NCI-H446 (cell line): Measurements from ENCODE around the gene MET.

Experiments used
- DNase-seq, 2 experiments: peaks; one replicate each; lab custom pipeline; 2025; lab: John Stamatoyannopoulos, UW

The MET gene

DNA sequence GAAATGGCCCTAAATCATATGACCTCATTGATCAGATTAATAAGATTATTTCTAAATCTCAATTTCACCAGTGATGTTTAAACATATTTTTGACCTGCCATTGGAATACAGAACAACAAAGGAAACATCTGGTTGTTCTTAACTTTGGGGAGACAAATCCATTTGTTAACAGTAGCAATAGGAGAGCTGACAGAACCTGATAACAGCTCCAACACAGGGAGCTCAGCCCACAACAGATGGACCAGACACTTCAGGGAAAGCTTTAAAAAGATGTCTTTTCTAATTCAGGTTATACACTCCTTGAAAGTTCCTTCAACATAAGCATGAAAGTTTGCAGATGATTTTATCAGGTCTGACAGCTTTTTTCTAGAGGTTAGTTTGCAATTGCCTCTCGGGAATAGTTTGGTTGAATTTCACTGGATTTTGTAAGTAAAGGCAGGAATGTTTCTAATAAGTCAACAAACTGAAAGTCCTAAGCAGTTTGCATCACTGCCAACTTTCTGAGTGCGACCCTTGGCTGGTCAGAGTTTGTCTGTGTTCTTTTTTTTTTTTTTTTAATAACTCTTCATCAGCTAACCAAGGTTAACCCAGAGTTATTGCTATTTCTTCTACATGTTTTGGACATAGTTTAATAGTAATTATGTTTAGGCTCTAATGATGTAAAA, 6.5 kb upstream of the MET start:
- no peak for DNase-seq

- no peak for DNase-seq
Observed at GRCh38 chr7:116669769-116670168, 2.2 kb upstream of the MET start.

DNA sequence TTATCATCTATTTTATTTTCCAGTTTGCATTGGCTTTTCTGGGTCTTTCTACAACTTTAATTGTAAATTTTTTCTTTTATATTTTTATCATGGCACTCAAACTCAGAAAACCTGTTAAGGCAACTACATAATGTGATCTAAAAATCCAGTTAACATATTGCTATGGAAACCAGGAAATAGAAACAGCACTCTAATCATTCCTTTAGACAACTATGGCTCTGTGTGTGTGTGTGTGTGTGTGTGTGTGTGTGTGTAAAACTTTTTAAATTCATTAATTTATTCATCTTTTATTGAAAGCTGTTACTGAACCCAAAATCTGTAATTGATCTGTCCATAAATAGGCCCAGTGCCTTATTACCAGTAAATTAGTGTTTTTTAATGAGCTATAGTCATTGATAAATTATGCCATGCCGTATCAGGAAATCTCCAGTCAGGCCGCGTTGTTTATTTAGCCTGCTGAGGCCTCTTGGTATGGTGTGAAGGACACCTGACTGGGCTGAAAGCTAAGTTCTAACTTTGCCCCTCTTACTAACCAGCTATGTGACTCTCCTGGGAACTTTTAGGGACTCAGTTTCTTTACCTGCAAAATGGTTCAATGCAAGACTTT, 1.5 kb upstream of the MET start:
- no peak for DNase-seq

DNA sequence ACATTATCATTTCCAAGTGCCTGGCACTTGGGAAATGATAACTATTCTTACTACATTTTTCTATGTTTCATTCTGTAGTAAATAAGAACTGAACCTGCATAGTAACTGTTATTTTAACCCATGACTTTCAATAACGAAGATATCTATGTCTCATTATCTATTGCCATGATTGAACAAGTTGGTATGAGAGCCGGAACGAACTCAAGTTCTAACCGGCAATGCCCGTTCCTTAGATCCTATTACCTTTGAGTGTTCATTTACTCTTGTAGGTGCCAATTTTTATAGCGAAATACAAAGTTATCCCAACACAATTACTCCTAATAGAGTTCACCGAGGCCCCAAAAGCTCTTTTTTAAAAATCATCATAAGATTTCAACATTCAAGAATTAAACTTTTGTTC, 885 bp upstream of the MET start:
- no peak for DNase-seq

DNA sequence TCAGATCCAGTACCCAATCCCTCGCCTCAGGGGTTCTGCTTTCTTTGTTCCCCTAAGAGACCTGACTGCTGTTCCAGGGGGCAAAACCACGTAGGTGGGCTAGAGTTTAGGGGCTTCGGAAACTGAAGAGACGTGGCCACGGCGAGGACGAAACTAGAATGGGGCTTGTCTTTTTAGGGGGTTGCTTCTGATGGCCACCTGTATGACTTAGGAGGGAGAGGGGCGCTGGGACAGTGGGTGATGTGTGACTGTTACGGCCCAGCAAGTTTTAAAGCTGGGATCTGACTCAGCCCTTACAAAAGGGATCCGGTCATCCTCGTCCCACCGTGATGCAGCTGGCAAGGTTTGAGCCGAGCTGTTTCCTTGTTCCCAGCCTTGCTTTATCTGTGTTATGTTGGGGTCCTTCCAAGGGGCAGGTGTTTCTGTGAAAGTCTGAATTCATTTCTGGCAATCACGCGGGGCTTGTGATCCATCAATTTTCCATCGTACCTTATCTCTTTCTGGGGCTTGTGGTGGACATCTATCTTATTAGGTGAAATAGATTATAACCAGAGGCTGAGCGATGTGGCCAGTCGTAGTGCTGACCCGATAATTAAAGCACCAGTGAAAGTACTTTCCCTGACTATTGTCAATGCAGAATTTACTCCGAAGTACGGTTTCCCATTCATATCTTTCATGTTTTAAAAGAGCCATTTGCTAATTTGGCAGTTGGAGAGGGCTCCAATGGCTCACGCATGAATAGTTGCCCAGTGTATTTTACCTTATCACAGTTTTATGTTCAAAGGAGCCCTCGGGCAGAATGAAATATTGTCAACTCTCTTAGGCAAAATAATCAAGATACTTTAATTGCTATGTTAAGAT, 830 bp downstream of the MET start:
- no peak for DNase-seq

- no peak for DNase-seq
Observed at GRCh38 chr7:116673457-116673865, 1.5 kb downstream of the MET start.

- no peak for DNase-seq
Observed at GRCh38 chr7:116674508-116675173, 2.6 kb downstream of the MET start.

DNA sequence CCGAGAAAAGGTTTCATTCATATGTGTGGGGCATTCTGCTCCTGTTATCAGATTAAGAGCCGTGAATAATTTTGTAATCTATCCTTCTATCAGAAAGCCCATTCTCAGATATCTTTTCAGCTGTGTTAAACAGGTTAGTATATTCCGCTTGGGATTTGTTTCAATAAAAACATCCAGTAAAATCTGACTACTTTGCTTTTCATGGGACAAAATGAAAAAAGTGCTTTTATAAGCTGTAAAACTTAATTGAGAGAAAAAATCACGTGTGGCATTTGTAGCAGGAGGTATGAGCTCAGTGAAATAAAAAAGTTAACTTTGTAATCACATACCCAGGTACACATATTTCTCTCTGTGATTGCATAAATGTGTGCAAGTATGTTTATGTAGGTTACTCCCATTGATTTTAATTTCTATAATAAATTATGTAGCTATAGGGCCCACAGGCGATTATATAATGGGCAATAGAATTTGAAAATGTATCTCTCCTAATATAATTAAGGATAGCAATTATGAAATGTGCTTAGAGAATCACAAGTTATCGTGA, 3.9 kb downstream of the MET start:
- DNase-seq, result no peak

DNA sequence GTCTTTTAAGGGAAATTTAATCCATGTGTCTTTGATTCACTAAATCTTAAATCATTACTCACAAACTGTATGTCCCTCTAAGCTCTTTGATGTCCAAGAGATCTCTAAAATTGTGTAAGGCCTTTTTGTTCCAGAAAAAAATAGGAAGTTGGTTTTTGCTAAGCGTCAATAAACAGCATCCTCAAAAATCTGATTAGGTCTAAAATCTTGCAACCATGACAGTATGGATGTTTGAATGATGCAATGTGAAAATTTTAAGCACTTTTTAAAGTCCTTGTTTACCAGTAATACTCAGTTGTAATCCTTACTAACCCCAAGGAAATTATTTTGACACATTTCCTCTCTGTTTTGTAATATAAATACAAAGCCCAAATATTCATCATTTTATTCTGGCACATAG, 6.8 kb downstream of the MET start:
- DNase-seq, result no peak

GRCh38 chr7:116679500-116679899, 7.5 kb downstream of the MET start:
- DNase-seq, result no peak

GRCh38 chr7:116683786-116684185, 11.8 kb downstream of the MET start:
- no peak for DNase-seq

GRCh38 chr7:116686033-116686432, 14.0 kb downstream of the MET start:
- DNase-seq, result no peak

- DNase-seq, result no peak
Observed at GRCh38 chr7:116686812-116687419, 14.9 kb downstream of the MET start.

DNA sequence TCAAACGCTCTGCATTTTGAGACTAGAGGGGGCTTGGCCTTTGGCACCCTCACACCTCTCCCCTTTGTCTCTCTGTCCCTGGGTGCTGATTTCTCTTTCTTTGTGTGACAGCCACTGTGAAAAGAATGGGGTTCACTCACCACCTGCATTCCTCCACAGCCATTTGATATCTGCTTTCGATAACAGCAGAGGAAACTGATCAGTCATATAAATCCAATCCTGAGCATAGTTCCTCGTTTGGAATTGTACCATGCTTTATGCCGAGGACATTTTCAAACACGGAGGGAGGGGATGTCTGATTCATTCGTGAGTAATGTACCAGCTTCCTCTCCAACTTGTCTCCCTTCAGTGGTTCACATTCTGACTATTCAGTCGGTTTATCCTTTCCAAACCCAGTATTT, 15.8 kb downstream of the MET start:
- no peak for DNase-seq

DNA sequence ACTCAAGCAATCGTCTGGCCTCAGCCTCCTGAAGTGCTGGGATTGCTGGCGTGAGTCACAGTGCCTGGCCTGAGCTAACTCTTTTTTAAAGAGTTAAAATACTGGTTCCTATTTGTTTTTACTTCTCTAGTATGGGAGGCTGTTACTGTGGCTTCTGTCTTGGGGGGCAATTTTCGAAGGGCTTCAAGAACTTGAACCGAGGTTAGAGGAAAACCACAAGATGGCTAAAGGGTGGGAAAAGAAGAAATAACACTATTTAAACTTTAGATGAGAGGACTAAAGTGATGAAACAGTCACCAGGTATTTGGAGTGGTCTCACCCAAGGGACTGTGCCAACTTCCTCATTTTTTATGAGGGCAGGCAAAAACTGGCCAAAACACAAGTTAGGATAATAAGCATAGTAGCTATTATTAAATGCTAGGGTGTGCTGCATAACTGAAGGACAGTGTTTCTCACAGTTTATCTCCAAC, 17.8 kb downstream of the MET start:
- DNase-seq, result no peak

- no peak for DNase-seq
Observed at GRCh38 chr7:116691664-116692063, 19.7 kb downstream of the MET start.

DNA sequence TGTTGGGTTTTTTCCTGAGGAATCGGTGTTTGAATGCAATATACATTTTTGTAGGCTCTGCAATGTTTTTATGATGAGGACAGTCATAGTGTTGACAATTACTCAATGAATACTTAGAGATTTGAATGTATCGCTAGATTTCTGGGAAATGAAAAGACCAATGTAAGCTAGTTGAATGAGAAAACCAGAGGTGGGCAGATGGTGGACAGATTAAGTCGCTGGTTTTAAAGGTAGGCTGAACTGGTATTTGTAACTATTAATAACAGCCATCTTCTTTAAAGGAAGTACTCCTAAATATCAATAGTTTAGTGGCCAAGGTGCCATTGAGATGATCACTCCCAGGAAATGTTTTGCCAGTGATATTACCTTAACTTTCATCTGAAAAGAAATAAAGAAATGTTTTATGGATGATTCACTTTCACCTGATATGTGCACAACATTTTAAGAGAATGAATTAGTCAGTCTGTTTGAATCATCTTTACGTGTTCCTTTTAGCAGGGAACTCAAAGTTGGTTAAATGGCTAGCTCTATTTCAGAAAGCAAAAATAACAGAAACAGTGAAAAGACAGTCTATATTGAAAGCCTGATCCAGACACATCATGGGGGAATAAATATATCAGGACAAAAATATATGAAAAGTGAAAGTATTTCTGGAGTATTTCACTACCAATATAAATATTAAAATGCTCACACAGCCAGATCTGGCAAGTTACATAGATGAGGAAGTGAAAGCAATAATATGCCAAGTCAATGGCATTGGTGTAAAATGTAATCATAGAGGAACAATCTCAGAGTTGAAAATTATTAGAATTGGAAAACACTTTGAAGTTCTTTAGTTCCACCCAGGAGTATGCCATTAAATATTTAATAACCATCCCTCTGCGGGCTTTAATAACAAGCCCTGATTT, 20.7 kb downstream of the MET start:
- no peak for DNase-seq

DNA sequence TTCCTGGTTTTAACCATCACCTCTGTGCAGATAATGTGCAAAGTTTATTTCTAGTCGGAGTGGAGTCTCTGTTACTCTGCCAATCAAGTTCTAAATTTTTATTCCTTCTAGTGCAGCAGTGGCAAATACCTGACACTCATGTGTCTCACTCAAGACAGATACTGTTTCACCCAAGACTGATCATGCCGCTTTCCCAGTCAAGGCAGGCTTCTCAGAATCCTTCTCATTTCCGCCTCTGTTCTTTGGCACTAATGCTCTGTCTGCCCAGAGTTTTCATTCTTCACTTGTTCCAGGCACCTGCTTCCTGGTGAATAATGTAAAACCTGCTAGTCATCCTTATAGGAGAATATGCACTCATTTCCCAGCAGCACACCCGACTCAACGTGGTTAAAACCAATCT, 24.7 kb downstream of the MET start:
- no peak for DNase-seq

DNA sequence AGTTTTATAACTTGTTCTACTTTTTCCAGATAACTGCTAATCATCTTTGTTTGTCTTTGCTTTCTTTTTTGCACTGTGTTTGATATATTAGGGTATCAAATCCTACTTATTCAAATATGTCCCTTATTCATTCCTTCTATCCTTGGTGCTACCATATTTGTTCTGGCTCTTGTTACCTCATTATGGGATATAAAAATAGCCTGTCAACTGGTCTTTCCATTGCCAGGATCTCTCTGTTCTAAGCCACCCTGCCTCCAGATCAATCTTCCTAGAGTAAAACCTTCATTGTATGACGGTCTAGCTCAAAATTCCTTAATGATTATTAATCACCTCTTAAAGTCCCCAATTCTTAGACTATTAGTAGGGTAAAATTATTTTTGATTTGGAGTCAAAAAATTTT, 25.2 kb downstream of the MET start:
- DNase-seq, result no peak

- DNase-seq, result no peak
Observed at GRCh38 chr7:116697761-116698160, 25.8 kb downstream of the MET start.

DNA sequence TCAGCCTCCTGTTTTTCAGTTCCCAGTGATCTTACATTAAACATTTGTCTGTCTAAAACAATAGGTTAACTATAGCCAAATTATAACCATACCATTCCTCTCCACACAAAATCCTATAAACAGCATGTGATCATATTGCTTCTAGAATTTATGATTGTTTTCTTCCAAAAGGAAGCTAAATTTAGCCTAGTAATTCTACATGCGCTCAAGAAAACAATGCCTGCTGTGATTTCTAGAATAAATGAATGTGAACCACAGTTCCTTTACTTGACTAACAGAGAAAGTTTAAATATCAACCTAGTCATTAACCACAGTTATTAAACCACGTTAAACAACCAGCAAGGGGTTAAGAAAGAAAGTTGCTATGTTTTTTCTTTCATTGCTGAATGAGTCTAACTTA, 26.4 kb downstream of the MET start:
- no peak for DNase-seq
